Fibroblast of villous mesenchyme (primary cell): Measurements from ENCODE around the gene CCDC116. TPM values are rescaled to one million over a fixed set of nuclear protein-coding genes. Genes with fewer than 3 reads are reported as not detected.

Source experiments
- DNase-seq: peaks from one replicate; pipeline ENCODE4 v3.0.0-alpha.2; 2010; ENCODE audit warnings: low read depth
- H3K4me3 ChIP-seq: 2 replicates; pipeline ENCODE4 v1.5.1; 2011; ENCODE audit warnings: low read depth, mild to moderate bottlenecking, low read length
- CTCF ChIP-seq: IDR thresholded peaks from 2 replicates; pipeline ENCODE4 v1.5.1; 2012; ENCODE audit warnings: low read depth, mild to moderate bottlenecking, low read length; ENCODE audit not compliant: insufficient read depth
- total RNA-seq: library from RNA; depleted of rRNA; stranded (reverse); fragments of >200 nt; gene quantifications from 2 replicates; pipeline ENCODE4 v1.2.3, GENCODE V29; 2012

CCDC116 gene
- total RNA-seq, 1 donor: 0.43 TPM

GRCh38 chr22:21628386-21629254 is 3.9 kb upstream of the CCDC116 start:
- no peak for DNase-seq
- H3K4me3 ChIP-seq: peak overlapping the region; percentile 82
- TF ChIP-seq CTCF: no peak

GRCh38 chr22:21629255-21630149 is 3.1 kb upstream of the CCDC116 start, which contains the start of gene YDJC:
Gene YDJC, minus strand, starts transcription at chr22:21630022. Its CDS starts 8 bp downstream, at chr22:21630014.
- DNase-seq: peak; percentile 90
- peak; percentile 48 for TF ChIP-seq CTCF
- H3K4me3 ChIP-seq: peak within 1 kb of the TSS; percentile 82

DNA sequence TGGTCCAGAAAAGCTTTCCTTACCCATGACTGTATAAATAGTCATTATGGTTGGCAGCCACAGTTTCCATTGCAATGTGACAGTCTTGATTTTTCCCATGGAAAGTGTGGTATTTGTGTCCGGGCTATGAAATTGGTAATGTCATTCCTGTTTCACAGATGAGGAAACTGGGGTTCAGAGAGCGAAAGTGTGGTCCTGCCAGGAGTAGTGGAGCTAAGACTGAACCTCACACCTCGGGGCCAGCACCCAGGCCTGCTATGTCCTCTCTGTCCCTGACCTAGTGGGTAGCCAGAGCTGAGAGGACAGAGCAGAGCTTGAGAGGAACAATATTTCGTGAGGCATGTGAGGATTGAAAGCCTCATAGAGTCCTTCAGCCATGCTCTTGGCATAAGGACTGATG is 1.5 kb upstream of the CCDC116 start:
- DNase-seq: no peak
- no peak for TF ChIP-seq CTCF
- no peak overlapping the region for H3K4me3 ChIP-seq

- no peak for TF ChIP-seq CTCF
- DNase-seq: no peak
- H3K4me3 ChIP-seq: no peak overlapping the region
Measured at GRCh38 chr22:21632931-21633330, 371 bp downstream of the CCDC116 start.

- no peak for DNase-seq
- H3K4me3 ChIP-seq: no peak overlapping the region
- no peak for TF ChIP-seq CTCF
Measured at GRCh38 chr22:21633481-21633880, 921 bp downstream of the CCDC116 start.

DNA sequence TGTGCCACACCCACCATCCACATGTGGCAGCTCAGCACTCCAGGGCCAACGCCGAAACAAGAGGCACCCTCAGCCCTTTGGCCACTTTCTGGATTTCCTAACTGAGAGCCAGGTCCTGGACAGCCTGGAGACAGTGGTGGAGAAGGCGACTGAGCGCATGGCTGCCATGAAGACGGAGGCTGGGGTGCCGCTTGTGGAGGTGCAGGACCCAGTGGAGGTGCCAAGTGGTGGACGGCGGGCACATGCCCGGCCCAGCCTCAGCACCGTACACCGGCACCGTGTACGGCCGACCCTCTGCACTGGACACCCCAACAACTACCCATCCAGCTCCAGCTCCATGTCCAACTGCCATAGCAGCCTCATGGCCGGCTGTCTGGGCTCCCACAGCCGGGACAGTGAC is 1.5 kb downstream of the CCDC116 start:
- DNase-seq: no peak
- H3K4me3 ChIP-seq: no peak overlapping the region

More for the DNA sequence above, 1.5 kb downstream of the CCDC116 start:
- TF ChIP-seq CTCF: no peak
